Tongue (tissue), 2 donors: Measurements from ENCODE around the gene LEKR1. TPM values are rescaled to one million over a fixed set of nuclear protein-coding genes. Genes with fewer than 3 reads are reported as not detected.
"Not testable (repeated sequence)": the region's sequence is repeated elsewhere in the genome, so short reads cannot be mapped to it uniquely, and the experiment has no call there.

Experiments used
- DNase-seq: peaks from one replicate; pipeline ENCODE4 v3.0.0-alpha.2; 2015
- total RNA-seq: library from RNA; depleted of rRNA; stranded (reverse); fragments of >200 nt; gene quantifications from one replicate; pipeline ENCODE4 v1.2.3, GENCODE V29; 2014

LEKR1 gene
- total RNA-seq, 1 donor from 2014 or later = 0.51 TPM

- no peak for DNase-seq
Measured at GRCh38 chr3:156808025-156808424, 18.1 kb upstream of the LEKR1 start.

GRCh38 chr3:156811089-156811862 lies 14.9 kb upstream of the LEKR1 start:
- peak; percentile 38 for DNase-seq

GRCh38 chr3:156812521-156813335 lies 13.4 kb upstream of the LEKR1 start:
- DNase-seq = no peak

- DNase-seq = no peak
Measured at GRCh38 chr3:156814295-156814694, 11.9 kb upstream of the LEKR1 start.

GRCh38 chr3:156816091-156816793 lies 9.9 kb upstream of the LEKR1 start:
- peak; percentile 60 for DNase-seq

GRCh38 chr3:156816794-156817645 lies 9.1 kb upstream of the LEKR1 start:
- peak; percentile 85 for DNase-seq

GRCh38 chr3:156817646-156818272 lies 8.4 kb upstream of the LEKR1 start:
- no peak for DNase-seq

- no peak for DNase-seq
Measured at GRCh38 chr3:156818273-156818651, 7.9 kb upstream of the LEKR1 start.

- DNase-seq = no peak
Measured at GRCh38 chr3:156818890-156819289, 7.3 kb upstream of the LEKR1 start.

- DNase-seq = no peak
Measured at GRCh38 chr3:156819842-156820691, 6.1 kb upstream of the LEKR1 start.

- DNase-seq = no peak
Measured at GRCh38 chr3:156820692-156821080, 5.5 kb upstream of the LEKR1 start.

GRCh38 chr3:156822626-156823260 lies 3.4 kb upstream of the LEKR1 start:
- not testable (repeated sequence) for DNase-seq

- no peak for DNase-seq
Measured at GRCh38 chr3:156825795-156826143, 384 bp upstream of the LEKR1 start.

- no peak for DNase-seq
Measured at GRCh38 chr3:156826896-156827882, 1.0 kb downstream of the LEKR1 start.

- DNase-seq = no peak
Measured at GRCh38 chr3:156831006-156831405, 4.9 kb downstream of the LEKR1 start.

GRCh38 chr3:156834435-156834834 lies 8.3 kb downstream of the LEKR1 start:
- no peak for DNase-seq

- no peak for DNase-seq
Measured at GRCh38 chr3:156834962-156835535, 8.9 kb downstream of the LEKR1 start.

GRCh38 chr3:156836701-156837100 lies 10.5 kb downstream of the LEKR1 start:
- no peak for DNase-seq
